ENCODE data around the gene YAP1. TPM values are rescaled to one million over a fixed set of nuclear protein-coding genes. Genes with fewer than 3 reads are reported as not detected.

YAP1 gene
- polyA plus RNA-seq, 2 of the 4 experiments (the other 2 are of a cell fraction) = 40.4 to 48.0 TPM

- ATAC-seq = peak in 1 of 2 experiments; percentile 61; a peak in 3 of 6 replicates
- TF ChIP-seq TP53 (CRISPR knock-in tag; IDR thresholded peaks at IDR 0.05) = no peak
- no peak for TF ChIP-seq EHF (CRISPR knock-in tag; IDR thresholded peaks at IDR 0.05)
- no peak for TF ChIP-seq NPAS2 (CRISPR knock-in tag; IDR thresholded peaks at IDR 0.05; ENCODE audit: borderline replicate concordance)
- no peak for TF ChIP-seq RFX5 (IDR thresholded peaks at IDR 0.05)
- no peak for TF ChIP-seq ELK1 (IDR thresholded peaks at IDR 0.05; ENCODE audit: low read depth, low read length)
- no peak for TF ChIP-seq NR3C1 (IDR thresholded peaks at IDR 0.05)
- no peak for TF ChIP-seq POLR2AphosphoS2 (conservative IDR thresholded peaks at IDR 0.05; ENCODE audit: low read length)
- TF ChIP-seq CBX2 (IDR thresholded peaks at IDR 0.05; ENCODE audit: borderline replicate concordance, low read depth) = no peak
- TF ChIP-seq BCL3 (IDR thresholded peaks at IDR 0.05) = no peak
- TF ChIP-seq BHLHE40 (IDR thresholded peaks at IDR 0.05; ENCODE audit: low read depth, low read length) = no peak
- no peak for TF ChIP-seq EHMT2 (IDR thresholded peaks at IDR 0.05; ENCODE audit: low read depth)
- no peak for TF ChIP-seq CBX8 (IDR thresholded peaks at IDR 0.05)
- no peak for TF ChIP-seq FOSB (CRISPR knock-in tag; IDR thresholded peaks at IDR 0.05)
- no peak for TF ChIP-seq SREBF2 (IDR thresholded peaks at IDR 0.05)
- TF ChIP-seq CHD4 (IDR thresholded peaks at IDR 0.05; ENCODE audit: borderline replicate concordance) = no peak
- TF ChIP-seq HES2 (IDR thresholded peaks at IDR 0.05) = no peak
- TF ChIP-seq FOSL2 (IDR thresholded peaks at IDR 0.05) = no peak
- no peak for TF ChIP-seq FOSL2 (CRISPR knock-in tag; IDR thresholded peaks at IDR 0.05)
- TF ChIP-seq HEYL (CRISPR knock-in tag; IDR thresholded peaks at IDR 0.05) = no peak
- no peak for TF ChIP-seq HMGXB4 (CRISPR knock-in tag; IDR thresholded peaks at IDR 0.05; ENCODE audit: borderline replicate concordance)
- 82% methylated on average over 3 of the region's 3 CpGs for WGBS (ENCODE audit: missing lambda C conversion rate)
- POLR2A ChIA-PET = no interaction called here
- H3K4me2 ChIP-seq = no peak overlapping the region
- no peak for FAIRE-seq
- no peaks in the 10 kb centered on the region for H3K9me3 ChIP-seq
- H3K27ac ChIP-seq = no peak overlapping the region
- H3K4me1 ChIP-seq = peaks cover 14% of the 10 kb centered on the region
- CTCF ChIA-PET = interaction anchor here (0.9 kb wide), 1 partner anchor 105 kb away, joined by 3 read pairs; no protein-coding TSS in a partner anchor
- DNase-seq (ENCODE audit: low read depth in 1 of 2, low spot score in 1 of 2) = no peak
- no peak overlapping the region for H3K4me3 ChIP-seq
These were observed 74.2 kb downstream of the YAP1 start for GRCh38 chr11:102184269-102184987.

GRCh38 chr11:102186551-102187191 lies 76.4 kb downstream of the YAP1 start:
- Histone ChIP-seq H3K4me3 (no peak overlapping the region), H3K27ac (no peak overlapping the region), H3K4me1 (peaks cover 16% of the 10 kb centered on the region; the same call in 2 of the 3 replicates), H3K4me2 (no peak overlapping the region), H3K9me3 (no peaks in the 10 kb centered on the region)
- WGBS (ENCODE audit: missing lambda C conversion rate) = 82% methylated on average over 6 of the region's 6 CpGs
- ATAC-seq = no peak
- POLR2A ChIA-PET = no interaction called here
- CTCF ChIA-PET = interaction anchor here (0.8 kb wide), 1 partner anchor 13 kb away, joined by 3 read pairs; no protein-coding TSS in a partner anchor
- FAIRE-seq = no peak
- no peak for DNase-seq (ENCODE audit: low read depth in 1 of 2, low spot score in 1 of 2)
- TF ChIP-seq TFCP2L1 (CRISPR knock-in tag; IDR thresholded peaks at IDR 0.05) (no peak), SMC3 (IDR thresholded peaks at IDR 0.05) (no peak), MAX (IDR thresholded peaks at IDR 0.05) (no peak), PHF8 (IDR thresholded peaks at IDR 0.05; ENCODE audit: borderline replicate concordance, low read depth) (no peak), RCOR1 (IDR thresholded peaks at IDR 0.05; ENCODE audit: low read depth, low read length) (no peak), ZNF302 (CRISPR knock-in tag; IDR thresholded peaks at IDR 0.05) (no peak), CBX8 (IDR thresholded peaks at IDR 0.05) (no peak), BCL3 (IDR thresholded peaks at IDR 0.05) (no peak), REST (IDR thresholded peaks at IDR 0.05) (no peak), SREBF2 (IDR thresholded peaks at IDR 0.05) (no peak)
